Gastroesophageal sphincter (tissue), 3 donors: ENCODE results near the gene PADI4.

Experiments
- EP300 ChIP-seq: sonication (generic); formaldehyde crosslinking; IDR thresholded peaks from one replicate; pipeline ENCODE4 v1.6.1; 2017; ENCODE audit warnings: antibody characterized with exemption, mild to moderate bottlenecking
- POLR2A ChIP-seq, 2 donors: fragments of 450-650 bp; IDR thresholded peaks; one replicate each; pipeline ENCODE4 v1.6.1; 2017; ENCODE audit warnings: antibody characterized with exemption in 2 of 2, mild to moderate bottlenecking in 2 of 2, moderate library complexity in 1 of 2
- POLR2AphosphoS5 ChIP-seq: sonication (generic); formaldehyde crosslinking; IDR thresholded peaks from one replicate; pipeline ENCODE4 v1.6.1; 2017; ENCODE audit warnings: antibody characterized with exemption
- TF ChIP-seq, protein P1 (sequence below), 4 experiments: fragments of 200-600 bp in 2 of 4; fragments of 450-650 bp in 2 of 4; sonication (generic) in 1 of 4; IDR thresholded peaks; one replicate each; pipeline ENCODE4 v1.5.1; 2017 to 2019; ENCODE audit warnings: antibody characterized with exemption in 4 of 4, mild to moderate bottlenecking in 2 of 4, moderate library complexity in 2 of 4

DNA sequence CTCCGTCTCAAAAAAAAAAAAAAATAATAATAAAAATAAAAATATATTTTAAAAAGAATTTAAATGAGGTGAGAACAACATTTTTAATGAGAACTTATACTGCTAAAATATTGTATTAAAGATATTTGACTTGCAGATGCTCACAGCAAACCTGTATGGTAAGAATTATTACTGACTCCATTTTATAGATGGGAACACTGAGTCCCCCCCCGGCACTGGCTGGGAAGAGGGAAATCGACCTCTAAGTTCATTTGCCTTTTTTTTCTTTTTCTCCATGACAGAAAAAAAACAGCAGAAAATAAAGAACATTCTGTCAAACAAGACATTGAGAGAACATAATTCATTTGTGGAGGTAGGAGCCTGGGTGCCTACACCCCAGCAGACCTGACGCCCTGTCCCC, 50.6 kb downstream of the PADI4 start:
- no peak for TF ChIP-seq POLR2A (IDR thresholded peaks at IDR 0.05)
- TF ChIP-seq, protein P1, sequence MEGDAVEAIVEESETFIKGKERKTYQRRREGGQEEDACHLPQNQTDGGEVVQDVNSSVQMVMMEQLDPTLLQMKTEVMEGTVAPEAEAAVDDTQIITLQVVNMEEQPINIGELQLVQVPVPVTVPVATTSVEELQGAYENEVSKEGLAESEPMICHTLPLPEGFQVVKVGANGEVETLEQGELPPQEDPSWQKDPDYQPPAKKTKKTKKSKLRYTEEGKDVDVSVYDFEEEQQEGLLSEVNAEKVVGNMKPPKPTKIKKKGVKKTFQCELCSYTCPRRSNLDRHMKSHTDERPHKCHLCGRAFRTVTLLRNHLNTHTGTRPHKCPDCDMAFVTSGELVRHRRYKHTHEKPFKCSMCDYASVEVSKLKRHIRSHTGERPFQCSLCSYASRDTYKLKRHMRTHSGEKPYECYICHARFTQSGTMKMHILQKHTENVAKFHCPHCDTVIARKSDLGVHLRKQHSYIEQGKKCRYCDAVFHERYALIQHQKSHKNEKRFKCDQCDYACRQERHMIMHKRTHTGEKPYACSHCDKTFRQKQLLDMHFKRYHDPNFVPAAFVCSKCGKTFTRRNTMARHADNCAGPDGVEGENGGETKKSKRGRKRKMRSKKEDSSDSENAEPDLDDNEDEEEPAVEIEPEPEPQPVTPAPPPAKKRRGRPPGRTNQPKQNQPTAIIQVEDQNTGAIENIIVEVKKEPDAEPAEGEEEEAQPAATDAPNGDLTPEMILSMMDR (IDR thresholded peaks at IDR 0.05), result no peak
- no peak for TF ChIP-seq EP300
- TF ChIP-seq POLR2AphosphoS5, result no peak
